Esophagus muscularis mucosa (tissue), 4 donors: ENCODE measurements around the gene P2RY1. TPM values are rescaled to one million over a fixed set of nuclear protein-coding genes. Genes with fewer than 3 reads are reported as not detected.

Experiments used
- DNase-seq: peaks from one replicate; pipeline ENCODE4 v3.0.0-alpha.2; 2017; ENCODE audit errors: extremely low spot score
- H3K27ac ChIP-seq, 4 donors: fragments of 200-600 bp; sonication (generic); replicated peaks in 1 of 4; 1 replicate in 3 of 4; 2 replicates in 1 of 4; pipeline ENCODE4 v1.5.1; 2016 to 2019; ENCODE audit warnings: mild to moderate bottlenecking in 1 of 4
- H3K27me3 ChIP-seq, 4 donors: fragments of 200-600 bp; sonication (generic); one replicate each; pipeline versions ENCODE4 v1.5.1 to v1.6.0; 2016 to 2019
- H3K36me3 ChIP-seq, 4 donors: fragments of 200-600 bp; sonication (generic); one replicate each; pipeline ENCODE4 v1.5.1; 2016 to 2019
- H3K4me1 ChIP-seq, 4 donors: fragments of 200-600 bp; sonication (generic); one replicate each; pipeline ENCODE4 v1.5.1; 2016 to 2019
- H3K4me3 ChIP-seq, 4 donors: fragments of 200-600 bp; sonication (generic); 1 replicate in 2 of 4; 2 replicates in 2 of 4; pipeline ENCODE4 v1.5.1; 2016 to 2019; ENCODE audit warnings: mild to moderate bottlenecking in 4 of 4, moderate library complexity in 1 of 4
- H3K9me3 ChIP-seq, 4 donors: fragments of 200-600 bp; sonication (generic); 1 replicate in 3 of 4; 2 replicates in 1 of 4; pipeline ENCODE4 v1.5.1; 2016 to 2019
- CTCF ChIP-seq, 3 experiments: fragments of 200-600 bp in 2 of 3; fragments of 450-650 bp in 1 of 3; sonication (generic) in 2 of 3; IDR thresholded peaks; one replicate each; pipeline ENCODE4 v1.5.1; 2017 to 2019; ENCODE audit warnings: antibody characterized with exemption in 3 of 3, mild to moderate bottlenecking in 2 of 3, moderate library complexity in 1 of 3
- EP300 ChIP-seq: sonication (generic); formaldehyde crosslinking; IDR thresholded peaks from one replicate; pipeline ENCODE4 v1.6.1; 2017; ENCODE audit warnings: antibody characterized with exemption
- POLR2A ChIP-seq: fragments of 450-650 bp; IDR thresholded peaks from one replicate; pipeline ENCODE4 v1.6.1; 2017; ENCODE audit warnings: antibody characterized with exemption, moderate library complexity, mild to moderate bottlenecking, low read depth
- POLR2AphosphoS5 ChIP-seq, 2 donors: sonication (generic); formaldehyde crosslinking; IDR thresholded peaks; one replicate each; pipeline ENCODE4 v1.6.1; 2017; ENCODE audit warnings: antibody characterized with exemption in 2 of 2
- WGBS: methylation state at CpG from one replicate; pipeline ENCODE4 v1.1.5; 2018; 5-methylcytosine and 5-hydroxymethylcytosine counted together
- intact Hi-C: fragments of 100-400 bp; cut with DNase I; formaldehyde crosslinking; loops from one replicate; pipeline ENCODE4 v1.15.1; 2023
- total RNA-seq, 4 donors: library from RNA; depleted of rRNA; stranded (reverse); fragments of >200 nt; gene quantifications; one replicate each; pipeline versions ENCODE4 v1.1.0 to v1.2.1, GENCODE V29; 2016

P2RY1 gene
- total RNA-seq, 4 donors from 2014 or later = 1.7 to 3.3 (median 2.6) TPM

- WGBS = 68% methylated on average over 2 of the region's 2 CpGs
- intact Hi-C loops = no loop called here
- no peak for DNase-seq
- no peak overlapping the region for H3K4me3 ChIP-seq
- TF ChIP-seq POLR2AphosphoS5 (IDR thresholded peaks at IDR 0.05) = no peak
- TF ChIP-seq POLR2A = no peak
- H3K36me3 ChIP-seq = no peaks in the 10 kb centered on the region
- H3K4me1 ChIP-seq = peaks cover 0 to 2% (median under 1%) of the 10 kb centered on the region in 4 donors
- H3K27ac ChIP-seq = no peak overlapping the region
- no peaks in the 10 kb centered on the region for H3K9me3 ChIP-seq
- no peaks in the 10 kb centered on the region for H3K27me3 ChIP-seq
Observed at GRCh38 chr3:152853196-152853595, 18.3 kb downstream of the P2RY1 start.

GRCh38 chr3:152857082-152857481, 22.2 kb downstream of the P2RY1 start:
- intact Hi-C loops = no loop called here
- Histone ChIP-seq H3K27ac (no peak overlapping the region), H3K4me1 (peaks cover 0 to 4% (median 2%) of the 10 kb centered on the region in 4 donors), H3K9me3 (no peaks in the 10 kb centered on the region), H3K36me3 (no peaks in the 10 kb centered on the region), H3K27me3 (no peaks in the 10 kb centered on the region), H3K4me3 (no peak overlapping the region)
- 80% methylated on average over 1 of the region's 1 CpG for WGBS
- TF ChIP-seq CTCF (IDR thresholded peaks at IDR 0.05) (no peak), POLR2AphosphoS5 (IDR thresholded peaks at IDR 0.05) (no peak), EP300 (no peak), POLR2A (no peak)
- DNase-seq = no peak

GRCh38 chr3:152858170-152858800, 23.4 kb downstream of the P2RY1 start:
- TF ChIP-seq CTCF (IDR thresholded peaks at IDR 0.05) (no peak), POLR2A (no peak), EP300 (no peak), POLR2AphosphoS5 (IDR thresholded peaks at IDR 0.05) (no peak)
- H3K9me3 ChIP-seq = no peaks in the 10 kb centered on the region
- WGBS = 71% methylated on average over 4 of the region's 4 CpGs
- H3K27ac ChIP-seq = no peak overlapping the region
- intact Hi-C loops = no loop called here
- no peak for DNase-seq
- no peaks in the 10 kb centered on the region for H3K27me3 ChIP-seq
- H3K4me3 ChIP-seq = no peak overlapping the region
- no peaks in the 10 kb centered on the region for H3K36me3 ChIP-seq
- H3K4me1 ChIP-seq = peaks cover 0 to 4% (median 2%) of the 10 kb centered on the region in 4 donors

GRCh38 chr3:152860736-152861135, 25.8 kb downstream of the P2RY1 start:
- TF ChIP-seq POLR2A (no peak), POLR2AphosphoS5 (IDR thresholded peaks at IDR 0.05) (no peak), CTCF (IDR thresholded peaks at IDR 0.05) (no peak), EP300 (no peak)

GRCh38 chr3:152865668-152866245, 30.8 kb downstream of the P2RY1 start:
- no peak for DNase-seq
- no peaks in the 10 kb centered on the region for H3K9me3 ChIP-seq
- H3K4me3 ChIP-seq = no peak overlapping the region
- no peaks in the 10 kb centered on the region for H3K4me1 ChIP-seq
- no peak overlapping the region for H3K27ac ChIP-seq
- H3K36me3 ChIP-seq = no peaks in the 10 kb centered on the region
- H3K27me3 ChIP-seq = no peaks in the 10 kb centered on the region
- intact Hi-C loops = no loop called here
- TF ChIP-seq CTCF (IDR thresholded peaks at IDR 0.05) (no peak), EP300 (no peak), POLR2A (no peak)

More at GRCh38 chr3:152860736-152861135, 25.8 kb downstream of the P2RY1 start:
- Histone ChIP-seq H3K9me3 (no peaks in the 10 kb centered on the region), H3K27me3 (no peaks in the 10 kb centered on the region), H3K4me1 (peaks cover 0 to 4% (median 2%) of the 10 kb centered on the region in 4 donors), H3K4me3 (no peak overlapping the region), H3K36me3 (no peaks in the 10 kb centered on the region), H3K27ac (no peak overlapping the region)
- DNase-seq = no peak
- 93% methylated on average over 1 of the region's 1 CpG for WGBS
- intact Hi-C loops = no loop called here
